HG02885 (cell line): Measurements from ENCODE around the gene NRAP.

ENCODE experiments used
- ATAC-seq: cut with Tn5 transposase; IDR thresholded peaks from one replicate; pipeline ENCODE4 v1.9.1; 2021; ENCODE audit warnings: mild to moderate bottlenecking; ENCODE audit not compliant: unreplicated experiment, poor library complexity

Gene NRAP

GRCh38 chr10:113613427-113613826 lies 50.4 kb downstream of the NRAP start:
- ATAC-seq, result no peak

- no peak for ATAC-seq
Measured at GRCh38 chr10:113612154-113612553, 51.7 kb downstream of the NRAP start.

- no peak for ATAC-seq
Measured at GRCh38 chr10:113610631-113611601, 52.9 kb downstream of the NRAP start.

- ATAC-seq, result no peak
Measured at GRCh38 chr10:113609704-113610108, 54.1 kb downstream of the NRAP start.

- no peak for ATAC-seq
Measured at GRCh38 chr10:113605268-113605978, 58.4 kb downstream of the NRAP start.

- ATAC-seq, result no peak
Measured at GRCh38 chr10:113604572-113604971, 59.3 kb downstream of the NRAP start.

- ATAC-seq, result no peak
Measured at GRCh38 chr10:113603057-113603777, 60.6 kb downstream of the NRAP start.

GRCh38 chr10:113600569-113600968 lies 63.3 kb downstream of the NRAP start:
- ATAC-seq, result no peak

- no peak for ATAC-seq
Measured at GRCh38 chr10:113594652-113595051, 69.2 kb downstream of the NRAP start.

- peak; percentile 66 for ATAC-seq
Measured at GRCh38 chr10:113592380-113592779, 71.5 kb downstream of the NRAP start.

GRCh38 chr10:113590581-113590980 lies 73.3 kb downstream of the NRAP start:
- no peak for ATAC-seq

GRCh38 chr10:113589201-113589770 lies 74.6 kb downstream of the NRAP start:
- no peak for ATAC-seq

GRCh38 chr10:113585949-113586348 lies 77.9 kb downstream of the NRAP start:
- ATAC-seq, result peak; percentile 56

GRCh38 chr10:113583571-113583970 lies 80.3 kb downstream of the NRAP start:
- no peak for ATAC-seq

GRCh38 chr10:113581092-113581491 lies 82.7 kb downstream of the NRAP start:
- ATAC-seq, result no peak

- no peak for ATAC-seq
Measured at GRCh38 chr10:113578773-113579172, 85.1 kb downstream of the NRAP start.

- ATAC-seq, result no peak
Measured at GRCh38 chr10:113576852-113577251, 87.0 kb downstream of the NRAP start.

GRCh38 chr10:113573368-113573767 lies 90.5 kb downstream of the NRAP start:
- ATAC-seq, result no peak

GRCh38 chr10:113572520-113573290 lies 91.1 kb downstream of the NRAP start:
- no peak for ATAC-seq

GRCh38 chr10:113569576-113569975 lies 94.3 kb downstream of the NRAP start:
- ATAC-seq, result no peak
